Ishikawa (cell line): ENCODE measurements around the gene ITGA1.

Source experiments
- CEBPB ChIP-seq: IDR thresholded peaks from 2 replicates; pipeline ENCODE4 v1.6.1; 2012
- CREB1 ChIP-seq: IDR thresholded peaks from 2 replicates; pipeline ENCODE4 v1.6.1; 2012; ENCODE audit warnings: low read depth
- EGR1 ChIP-seq: IDR thresholded peaks from 2 replicates; pipeline ENCODE4 v1.6.1; 2012
- EP300 ChIP-seq: IDR thresholded peaks from 2 replicates; pipeline ENCODE4 v1.6.1; 2012; ENCODE audit warnings: borderline replicate concordance
- FOXM1 ChIP-seq: IDR thresholded peaks from 2 replicates; pipeline ENCODE4 v1.6.1; 2012; ENCODE audit warnings: low read depth, borderline replicate concordance
- MAX ChIP-seq: IDR thresholded peaks from 2 replicates; pipeline ENCODE4 v1.6.1; 2012
- NFIC ChIP-seq: IDR thresholded peaks from 2 replicates; pipeline ENCODE4 v1.6.1; 2012
- RAD21 ChIP-seq: IDR thresholded peaks from 2 replicates; pipeline ENCODE4 v1.6.1; 2012; ENCODE audit warnings: low read depth
- REST ChIP-seq: IDR thresholded peaks from 2 replicates; pipeline ENCODE4 v1.6.1; 2012; ENCODE audit warnings: low read depth, mild to moderate bottlenecking
- TAF1 ChIP-seq: IDR thresholded peaks from 2 replicates; pipeline ENCODE4 v1.6.1; 2012; ENCODE audit warnings: low read depth, mild to moderate bottlenecking
- TCF12 ChIP-seq: IDR thresholded peaks from 2 replicates; pipeline ENCODE4 v1.6.1; 2012; ENCODE audit warnings: low read depth
- TEAD4 ChIP-seq: IDR thresholded peaks from 2 replicates; pipeline ENCODE4 v1.6.1; 2012
- USF1 ChIP-seq: IDR thresholded peaks from 2 replicates; pipeline ENCODE4 v1.6.1; 2012
- YY1 ChIP-seq: IDR thresholded peaks from 2 replicates; pipeline ENCODE4 v1.6.1; 2012; ENCODE audit warnings: low read depth
- ZBTB7A ChIP-seq: IDR thresholded peaks from 2 replicates; pipeline ENCODE4 v1.6.1; 2012; ENCODE audit warnings: low read depth

Gene ITGA1

GRCh38 chr5:52743529-52743928 is 44.2 kb upstream of the ITGA1 start:
- TF ChIP-seq EP300 (no peak), MAX (no peak), ZBTB7A (no peak)

- no peak for TF ChIP-seq CEBPB
- no peak for TF ChIP-seq YY1
- no peak for TF ChIP-seq NFIC
- TF ChIP-seq REST = no peak
- TF ChIP-seq MAX = no peak
- TF ChIP-seq TAF1 = no peak
- no peak for TF ChIP-seq EGR1
- TF ChIP-seq CREB1 = no peak
- no peak for TF ChIP-seq USF1
Observed at GRCh38 chr5:52743970-52744369, 43.7 kb upstream of the ITGA1 start.

- TF ChIP-seq TAF1 (no peak), ZBTB7A (no peak), YY1 (no peak), RAD21 (no peak), REST (no peak), CREB1 (no peak), EP300 (no peak), USF1 (no peak), EGR1 (no peak), CEBPB (no peak), TEAD4 (no peak), MAX (no peak)
Observed at GRCh38 chr5:52746539-52746938, 41.2 kb upstream of the ITGA1 start.

- TF ChIP-seq USF1 (no peak), EGR1 (no peak), NFIC (no peak), FOXM1 (no peak), REST (no peak), CREB1 (no peak), EP300 (no peak), TEAD4 (no peak), CEBPB (no peak), MAX (no peak), ZBTB7A (no peak), RAD21 (no peak), TAF1 (no peak), TCF12 (no peak), YY1 (no peak)
Observed at GRCh38 chr5:52748590-52748989, 39.1 kb upstream of the ITGA1 start.
